A549 (cell line): ENCODE measurements around the gene ZBTB16. TPM values are rescaled to one million over a fixed set of nuclear protein-coding genes. Genes with fewer than 3 reads are reported as not detected.

Experiments used
- ATAC-seq, 2 experiments: fragments of 200-7000 bp in 1 of 2; fragments of >200 bp in 1 of 2; cut with Nextera tagmentation in 1 of 2; cut with Tn5 transposase in 1 of 2; 3 replicates each; pipeline versions ENCODE4 v1.8.0 to v1.9.1; 2018 to 2020; ENCODE audit warnings: mild to moderate bottlenecking in 1 of 2, moderate library complexity in 1 of 2
- CTCF ChIA-PET: fragments of 300-600 bp; sonication (Branson Sonifier 250); formaldehyde crosslinking; extraction: SDS; loops from one replicate; lab custom pipeline; 2021; ENCODE audit warnings: antibody characterized with exemption, inconsistent platforms; lab: Yijun Ruan, JAX
- POLR2A ChIA-PET: fragments of 350-600 bp; formaldehyde crosslinking; extraction: SDS; loops from one replicate; lab custom pipeline; 2021; ENCODE audit warnings: antibody characterized with exemption, inconsistent platforms; lab: Yijun Ruan, JAX
- DNase-seq, 2 experiments: peaks; one replicate each; pipeline versions ENCODE4 v3.0.0 to v3.0.0-alpha.2; 2011 to 2016; ENCODE audit warnings: low read depth in 1 of 2, low spot score in 1 of 2
- FAIRE-seq: peaks from 2 replicates; lab custom pipeline; 2011; peaks lifted over from hg19 to GRCh38; lab: Jason Lieb, UNC
- H3K27ac ChIP-seq, 2 experiments: fragments of >200 bp; sonication (Bioruptor Twin); formaldehyde crosslinking; 3 replicates each; pipeline ENCODE4 v1.5.1; 2016 to 2017
- H3K4me1 ChIP-seq: fragments of >200 bp; sonication (Bioruptor Twin); formaldehyde crosslinking; 3 replicates; pipeline ENCODE4 v1.6.1; 2016
- H3K4me2 ChIP-seq: fragments of >200 bp; sonication (Bioruptor Twin); formaldehyde crosslinking; 3 replicates; pipeline ENCODE4 v1.6.1; 2016
- H3K4me3 ChIP-seq: fragments of >200 bp; sonication (Bioruptor Twin); formaldehyde crosslinking; 3 replicates; pipeline ENCODE4 v1.5.1; 2016
- H3K9me3 ChIP-seq: fragments of >200 bp; sonication (Bioruptor Twin); formaldehyde crosslinking; 3 replicates; pipeline ENCODE4 v1.6.1; 2016
- CBX2 ChIP-seq: fragments of 200-600 bp; sonication (generic); IDR thresholded peaks from 2 replicates; pipeline ENCODE4 v1.6.1; 2016; ENCODE audit warnings: low read depth, mild to moderate bottlenecking, borderline replicate concordance
- CHD4 ChIP-seq: fragments of 200-600 bp; sonication (generic); IDR thresholded peaks from 2 replicates; pipeline ENCODE4 v1.6.1; 2016; ENCODE audit warnings: antibody characterized with exemption, mild to moderate bottlenecking, borderline replicate concordance
- E2F6 ChIP-seq: IDR thresholded peaks from 2 replicates; pipeline ENCODE4 v1.6.1; 2012; ENCODE audit warnings: low read depth, borderline replicate concordance
- ELK1 ChIP-seq: fragments of 150-350 bp; IDR thresholded peaks from 2 replicates; pipeline ENCODE4 v1.6.1; 2014; ENCODE audit warnings: low read depth, mild to moderate bottlenecking, low read length
- EP300 ChIP-seq, 2 experiments: fragments of >200 bp; sonication (Bioruptor Twin); formaldehyde crosslinking; IDR thresholded peaks; 2 replicates in 1 of 2; 3 replicates in 1 of 2; pipeline ENCODE4 v1.6.1; 2016 to 2017
- ESRRA ChIP-seq: fragments of 150-350 bp; IDR thresholded peaks from 2 replicates; pipeline ENCODE4 v1.6.1; 2014; ENCODE audit warnings: mild to moderate bottlenecking, low read length, borderline replicate concordance
- FOSL2 ChIP-seq, 2 experiments: fragments of 450-650 bp in 1 of 2; fragments of >200 bp in 1 of 2; sonication (Bioruptor Twin) in 1 of 2; formaldehyde crosslinking; IDR thresholded peaks; 2 replicates each; pipeline versions ENCODE4 v1.5.0 to v1.6.1; 2016 to 2020; ENCODE audit warnings: mild to moderate bottlenecking in 1 of 2, moderate library complexity in 1 of 2
- FOXS1 ChIP-seq: fragments of 250-450 bp; sonication (Bioruptor Pico); IDR thresholded peaks from 2 replicates; pipeline ENCODE4 v1.5.0; 2020; ENCODE audit warnings: mild to moderate bottlenecking, moderate library complexity
- GATA3 ChIP-seq: IDR thresholded peaks from 2 replicates; pipeline ENCODE4 v1.6.1; 2012; ENCODE audit warnings: borderline replicate concordance
- HEYL ChIP-seq: fragments of 250-450 bp; sonication (Bioruptor Pico); IDR thresholded peaks from 2 replicates; pipeline ENCODE4 v1.8.0; 2021; ENCODE audit warnings: mild to moderate bottlenecking, moderate library complexity
- HOXB13 ChIP-seq: fragments of 250-450 bp; sonication (Bioruptor Pico); IDR thresholded peaks from 2 replicates; pipeline ENCODE4 v1.5.0; 2020; ENCODE audit warnings: low read depth, mild to moderate bottlenecking, moderate library complexity
- MYC ChIP-seq: IDR thresholded peaks from 2 replicates; pipeline ENCODE4 v1.6.1; 2012; ENCODE audit warnings: mild to moderate bottlenecking, inconsistent platforms, low read length, improper control_type of control experiment, borderline replicate concordance
- PBX3 ChIP-seq: IDR thresholded peaks from 2 replicates; pipeline ENCODE4 v1.6.1; 2012
- RAD21 ChIP-seq, 2 experiments: fragments of >200 bp in 1 of 2; sonication (Bioruptor Twin) in 1 of 2; formaldehyde crosslinking in 1 of 2; IDR thresholded peaks in 1 of 2; conservative IDR thresholded peaks in 1 of 2; 2 replicates in 1 of 2; 3 replicates in 1 of 2; pipeline ENCODE4 v1.6.1; 2012 to 2018; ENCODE audit warnings: inconsistent platforms in 1 of 2
- RARB ChIP-seq: fragments of 250-450 bp; sonication (Bioruptor Pico); IDR thresholded peaks from 2 replicates; pipeline ENCODE4 v1.8.0; 2021; ENCODE audit warnings: mild to moderate bottlenecking, moderate library complexity
- RCOR1 ChIP-seq: fragments of 150-350 bp; IDR thresholded peaks from 2 replicates; pipeline ENCODE4 v1.6.1; 2014; ENCODE audit warnings: antibody characterized with exemption, low read length, low read depth
- REST ChIP-seq: fragments of 200-600 bp; sonication (generic); IDR thresholded peaks from 2 replicates; pipeline ENCODE4 v1.6.1; 2016; ENCODE audit warnings: antibody characterized with exemption, mild to moderate bottlenecking, moderate library complexity
- RNF2 ChIP-seq: fragments of 200-600 bp; sonication (generic); IDR thresholded peaks from 2 replicates; pipeline ENCODE4 v1.6.1; 2016; ENCODE audit warnings: low read depth, mild to moderate bottlenecking, antibody characterized with exemption, moderate library complexity, borderline replicate concordance
- SMC3 ChIP-seq: fragments of >200 bp; sonication (Bioruptor Twin); formaldehyde crosslinking; IDR thresholded peaks from 3 replicates; pipeline ENCODE4 v1.6.1; 2018; ENCODE audit warnings: inconsistent platforms
- ZC3H11A ChIP-seq: fragments of 450-650 bp; IDR thresholded peaks from 2 replicates; pipeline ENCODE4 v1.6.1; 2014; ENCODE audit warnings: antibody characterized with exemption, mild to moderate bottlenecking
- WGBS: methylation state at CpG from one replicate; pipeline ENCODE4 v1.1.6; 2017; ENCODE audit errors: missing lambda C conversion rate; 5-methylcytosine and 5-hydroxymethylcytosine counted together
- polyA plus RNA-seq, 4 experiments: library from polyadenylated mRNA; depleted of rRNA in 3 of 4; stranded (reverse); fragments of >200 nt; fragmentation: RNase III in 1 of 4; extraction: RNeasy Plus Mini Kit Qiagen cat#74134 plus additional on column Dnase treatment in 1 of 4; gene quantifications; 2 replicates in 3 of 4; 3 replicates in 1 of 4; pipeline ENCODE4 v1.2.3, GENCODE V29; 2011 to 2017

ZBTB16 gene
- polyA plus RNA-seq, 2 of the 4 experiments (the other 2 are of a cell fraction), result not detected

GRCh38 chr11:114068327-114068726 is 8.8 kb downstream of the ZBTB16 start:
- 47% methylated on average over 4 of the region's 4 CpGs for WGBS
- ATAC-seq (no peak), DNase-seq (no peak), FAIRE-seq (no peak)
- TF ChIP-seq FOSL2 (IDR thresholded peaks at IDR 0.05), result no peak
- TF ChIP-seq FOSL2 (CRISPR knock-in tag; IDR thresholded peaks at IDR 0.05), result no peak
- TF ChIP-seq FOXS1 (CRISPR knock-in tag), result no peak
- TF ChIP-seq ZC3H11A, result no peak
- no peak for TF ChIP-seq SMC3
- TF ChIP-seq GATA3, result no peak
- TF ChIP-seq CHD4, result no peak
- no peak for TF ChIP-seq ELK1
- no peak for TF ChIP-seq RARB
- no peak for TF ChIP-seq MYC
- TF ChIP-seq HEYL (CRISPR knock-in tag), result no peak
- no peak for TF ChIP-seq EP300 (IDR thresholded peaks at IDR 0.05)
- no peak for TF ChIP-seq RCOR1
- no peak for TF ChIP-seq ESRRA
- no peak for TF ChIP-seq HOXB13 (CRISPR knock-in tag)
- TF ChIP-seq RAD21 (conservative IDR thresholded peaks at IDR 0.05 in 1 of 2, IDR thresholded peaks at IDR 0.05 in 1 of 2), result no peak
- H3K4me2 ChIP-seq, result no peak overlapping the region
- POLR2A ChIA-PET, result no interaction called here
- no peaks in the 10 kb centered on the region for H3K4me1 ChIP-seq
- H3K27ac ChIP-seq, result no peak overlapping the region
- H3K4me3 ChIP-seq, result no peak overlapping the region
- H3K9me3 ChIP-seq, result no peaks in the 10 kb centered on the region
- CTCF ChIA-PET, result interaction anchor here (0.8 kb wide), 1 partner anchor 193 kb away, joined by 3 read pairs; no protein-coding TSS in a partner anchor

- H3K4me2 ChIP-seq, result no peak overlapping the region
- H3K4me1 ChIP-seq, result no peaks in the 10 kb centered on the region
- no peak overlapping the region for H3K4me3 ChIP-seq
- no peak for DNase-seq
- H3K9me3 ChIP-seq, result no peaks in the 10 kb centered on the region
- no peak for FAIRE-seq
- WGBS, result 34% methylated on average over 7 of the region's 7 CpGs
- no peak for ATAC-seq
- ChIA-PET POLR2A (interaction anchor here (0.6 to 0.7 kb wide), 2 partner anchors 104 to 672 kb away, joined by 8 to 10 read pairs; no protein-coding TSS in a partner anchor), CTCF (interaction anchor here (1.0 to 1.7 kb wide), 2 partner anchors 8 to 192 kb away, joined by 3 to 4 read pairs; no protein-coding TSS in a partner anchor)
- H3K27ac ChIP-seq, result no peak overlapping the region
- no peak for TF ChIP-seq RNF2
- TF ChIP-seq FOSL2 (IDR thresholded peaks at IDR 0.05), result no peak
- no peak for TF ChIP-seq FOSL2 (CRISPR knock-in tag; IDR thresholded peaks at IDR 0.05)
Measured at GRCh38 chr11:114070464-114071139, 11.1 kb downstream of the ZBTB16 start.

- ATAC-seq (no peak), FAIRE-seq (no peak), DNase-seq (no peak)
- H3K27ac ChIP-seq, result no peak overlapping the region
- H3K4me2 ChIP-seq, result no peak overlapping the region
- ChIA-PET CTCF (interaction anchor here (0.9 to 1.1 kb wide), 2 partner anchors 13 to 37 kb away, joined by 3 to 4 read pairs; partner anchors contain the start of gene ZBTB16), POLR2A (no interaction called here)
- H3K4me1 ChIP-seq, result no peaks in the 10 kb centered on the region
- WGBS, result 79% methylated on average over 9 of the region's 9 CpGs
- TF ChIP-seq CBX2 (no peak), E2F6 (no peak), REST (no peak), PBX3 (no peak)
- H3K4me3 ChIP-seq, result no peak overlapping the region
- no peaks in the 10 kb centered on the region for H3K9me3 ChIP-seq
Measured at GRCh38 chr11:114073007-114073827, 13.7 kb downstream of the ZBTB16 start.
